ENCODE data around the gene HHLA2.

HHLA2 gene

DNA sequence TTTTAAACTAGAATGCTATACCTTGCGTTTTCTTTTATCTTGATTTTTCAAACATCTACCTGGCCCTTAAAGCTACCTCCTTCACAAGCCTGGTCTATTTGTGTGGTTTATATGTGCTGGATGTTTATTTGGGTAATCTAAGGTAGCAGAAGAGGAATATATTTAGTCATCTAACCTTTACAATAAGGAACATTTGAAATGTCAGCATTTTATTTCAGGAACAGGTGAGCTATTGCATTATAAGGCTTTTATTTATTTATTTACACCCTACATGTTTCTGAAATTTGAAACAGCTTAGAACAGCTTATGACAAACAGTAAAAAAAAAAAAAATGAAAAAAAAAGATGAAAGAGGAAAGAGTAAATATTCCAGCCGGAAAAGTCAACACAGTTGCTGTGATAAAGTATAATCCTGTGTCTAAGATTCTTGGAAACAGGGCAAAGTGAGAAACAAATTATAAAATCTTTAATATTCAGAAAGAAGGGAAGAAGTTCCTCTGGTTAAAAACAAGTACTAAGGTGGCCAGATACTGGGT is 19.5 kb downstream of the HHLA2 start:
- TF ChIP-seq, protein P1, sequence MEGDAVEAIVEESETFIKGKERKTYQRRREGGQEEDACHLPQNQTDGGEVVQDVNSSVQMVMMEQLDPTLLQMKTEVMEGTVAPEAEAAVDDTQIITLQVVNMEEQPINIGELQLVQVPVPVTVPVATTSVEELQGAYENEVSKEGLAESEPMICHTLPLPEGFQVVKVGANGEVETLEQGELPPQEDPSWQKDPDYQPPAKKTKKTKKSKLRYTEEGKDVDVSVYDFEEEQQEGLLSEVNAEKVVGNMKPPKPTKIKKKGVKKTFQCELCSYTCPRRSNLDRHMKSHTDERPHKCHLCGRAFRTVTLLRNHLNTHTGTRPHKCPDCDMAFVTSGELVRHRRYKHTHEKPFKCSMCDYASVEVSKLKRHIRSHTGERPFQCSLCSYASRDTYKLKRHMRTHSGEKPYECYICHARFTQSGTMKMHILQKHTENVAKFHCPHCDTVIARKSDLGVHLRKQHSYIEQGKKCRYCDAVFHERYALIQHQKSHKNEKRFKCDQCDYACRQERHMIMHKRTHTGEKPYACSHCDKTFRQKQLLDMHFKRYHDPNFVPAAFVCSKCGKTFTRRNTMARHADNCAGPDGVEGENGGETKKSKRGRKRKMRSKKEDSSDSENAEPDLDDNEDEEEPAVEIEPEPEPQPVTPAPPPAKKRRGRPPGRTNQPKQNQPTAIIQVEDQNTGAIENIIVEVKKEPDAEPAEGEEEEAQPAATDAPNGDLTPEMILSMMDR (IDR thresholded peaks at IDR 0.05; ENCODE audit: insufficient read depth, low read depth, low read length, missing control alignments) = no peak

GRCh38 chr3:108319428-108320082 is 23.2 kb downstream of the HHLA2 start:
- TF ChIP-seq, protein P1 (IDR thresholded peaks at IDR 0.05; ENCODE audit: insufficient read depth, low read depth, low read length, missing control alignments) = no peak
- H3K4me3 ChIP-seq (ENCODE audit: low read length) = no peak overlapping the region
- peak; percentile 76 for DNase-seq (ENCODE audit: low read depth)

More for the DNA sequence above, 19.5 kb downstream of the HHLA2 start:
- H3K4me3 ChIP-seq (ENCODE audit: low read length) = no peak overlapping the region
- no peak for DNase-seq (ENCODE audit: low read depth)

- TF ChIP-seq, protein P1 (IDR thresholded peaks at IDR 0.05; ENCODE audit: insufficient read depth, low read depth, low read length, missing control alignments) = no peak
- DNase-seq (ENCODE audit: low read depth) = peak; percentile 66
- H3K4me3 ChIP-seq (ENCODE audit: low read length) = no peak overlapping the region
Measured at GRCh38 chr3:108320746-108321350, 24.5 kb downstream of the HHLA2 start.

DNA sequence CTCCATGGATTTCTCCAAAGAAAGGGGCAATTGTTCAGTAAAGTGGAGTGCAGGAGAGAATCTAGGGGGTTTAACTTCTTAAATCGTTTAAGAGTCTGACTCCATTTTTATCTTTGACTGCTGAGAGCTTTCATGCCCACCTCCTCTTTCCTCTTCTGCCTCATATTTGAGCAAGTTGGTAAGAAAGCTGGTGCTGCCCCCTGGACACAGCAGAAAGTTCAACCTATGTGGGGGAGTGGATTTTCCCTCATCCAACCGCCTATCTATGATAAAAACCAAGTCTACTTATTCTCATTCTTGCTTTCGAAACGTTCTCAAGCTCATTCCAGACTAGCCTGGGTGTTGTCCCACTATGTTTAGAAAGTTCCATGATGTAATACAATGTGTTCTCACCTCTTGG is 26.0 kb downstream of the HHLA2 start:
- TF ChIP-seq, protein P1 (IDR thresholded peaks at IDR 0.05; ENCODE audit: insufficient read depth, low read depth, low read length, missing control alignments) = no peak
- no peak for DNase-seq (ENCODE audit: low read depth)
- H3K4me3 ChIP-seq (ENCODE audit: low read length) = no peak overlapping the region

DNA sequence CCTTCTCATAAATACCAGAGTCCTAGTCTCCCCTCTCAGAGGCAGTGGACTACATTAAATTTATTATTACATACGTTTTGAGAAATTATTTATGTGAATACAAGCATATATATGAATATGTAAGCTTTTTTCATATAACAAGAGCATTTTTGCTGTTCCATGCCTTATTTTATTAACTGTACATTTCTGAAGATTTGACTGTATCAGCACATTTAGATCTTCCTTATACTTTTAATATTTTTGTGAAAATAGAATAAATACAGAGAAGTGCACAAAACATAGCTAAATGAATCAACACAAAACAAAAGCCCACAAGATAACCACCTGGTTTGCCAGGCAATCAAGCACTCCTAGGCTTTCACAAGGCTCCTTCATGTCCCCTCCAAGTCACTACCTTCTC is 27.8 kb downstream of the HHLA2 start:
- TF ChIP-seq, protein P1 (IDR thresholded peaks at IDR 0.05; ENCODE audit: insufficient read depth, low read depth, low read length, missing control alignments) = no peak
- no peak for DNase-seq (ENCODE audit: low read depth)
- H3K4me3 ChIP-seq (ENCODE audit: low read length) = no peak overlapping the region

DNA sequence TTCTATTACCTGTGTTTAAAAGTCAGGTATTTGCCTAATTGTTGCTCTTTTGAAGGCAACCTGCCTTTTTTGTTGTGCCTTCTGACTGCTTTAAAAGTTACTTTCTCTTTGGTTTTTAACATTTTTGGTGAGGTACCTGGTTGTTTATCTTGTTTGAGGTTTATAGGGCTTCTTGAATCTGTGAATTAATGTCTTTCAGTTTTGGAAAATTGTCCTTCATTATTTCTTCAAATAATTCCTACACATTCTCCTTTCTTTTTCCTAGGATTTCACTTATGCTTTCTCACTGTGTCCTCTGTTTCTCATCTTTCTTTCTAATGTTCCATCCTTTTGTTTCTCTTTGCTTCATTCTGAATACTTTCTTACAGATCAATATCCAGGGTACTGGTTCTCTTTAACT is 30.8 kb downstream of the HHLA2 start:
- no peak overlapping the region for H3K4me3 ChIP-seq (ENCODE audit: low read length)
- TF ChIP-seq, protein P1 (IDR thresholded peaks at IDR 0.05; ENCODE audit: insufficient read depth, low read depth, low read length, missing control alignments) = no peak
- no peak for DNase-seq (ENCODE audit: low read depth)

All from epithelial cell of esophagus (primary cell).